Kidney glomerular epithelial cell (primary cell): ENCODE measurements around the gene FRY.

Experiments
- DNase-seq: peaks from one replicate; lab custom pipeline; 2025; lab: John Stamatoyannopoulos, UW

FRY gene

DNA sequence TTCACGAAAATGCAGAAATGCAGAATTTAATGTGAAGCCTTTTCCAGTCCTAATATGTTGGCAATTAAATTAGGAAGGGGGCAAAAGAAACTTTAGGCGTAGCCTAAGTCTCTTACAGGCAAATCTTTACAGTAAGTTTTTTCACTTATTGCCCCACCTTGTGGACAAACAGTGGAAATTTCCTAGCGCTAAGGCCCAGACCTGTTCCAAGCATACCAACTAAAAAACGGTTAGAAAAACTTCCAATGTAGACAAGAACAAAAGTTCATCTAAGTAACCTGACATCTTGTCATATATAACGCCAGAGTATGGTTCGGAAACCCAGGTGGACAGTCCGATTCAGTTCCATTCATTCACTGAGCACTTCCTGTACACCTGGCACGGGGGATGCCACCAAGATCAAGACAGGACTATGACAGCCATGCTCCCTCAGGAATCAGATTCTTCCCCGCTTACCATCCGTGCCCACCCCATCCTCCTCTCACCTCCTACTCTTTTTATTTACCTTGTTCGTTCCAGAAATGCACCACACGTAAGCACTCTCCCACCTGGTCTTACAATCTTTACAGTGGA, 278.6 kb downstream of the FRY start:
- DNase-seq, result peak; percentile 63

DNA sequence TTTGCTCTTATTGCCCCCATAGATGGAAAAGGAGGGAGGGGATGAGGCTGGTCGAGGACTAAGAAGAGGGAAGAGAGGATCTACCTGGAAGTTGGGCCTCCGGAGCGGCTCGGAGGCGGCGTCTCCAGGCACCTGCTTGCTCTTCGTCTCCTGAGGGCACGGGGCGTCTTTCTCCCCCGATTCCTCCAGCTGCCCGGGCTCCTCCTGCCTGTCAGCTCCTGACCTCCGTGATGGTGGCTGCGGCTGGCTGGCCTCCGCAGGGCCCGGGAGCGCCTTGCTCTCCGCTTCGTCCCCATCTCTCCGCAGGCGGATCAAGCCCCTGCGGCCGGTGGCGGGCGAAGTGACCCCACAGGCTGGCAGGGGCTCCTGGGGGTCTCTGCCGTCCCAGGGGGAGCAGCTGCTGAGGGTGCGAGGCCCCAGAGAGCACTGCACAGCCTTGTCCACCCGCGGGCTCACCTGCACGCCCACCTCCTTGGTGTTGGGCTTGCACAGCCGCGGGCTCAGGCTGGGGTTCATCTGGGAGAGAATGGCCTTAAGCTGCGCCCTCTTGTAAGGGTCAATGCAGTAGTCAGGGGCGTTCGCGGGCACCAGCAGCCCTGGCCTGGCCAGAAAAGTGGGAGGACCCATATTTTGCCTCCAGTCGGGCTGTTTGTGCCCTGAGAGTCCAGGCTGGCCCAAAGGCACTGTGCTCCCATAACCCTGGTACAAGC, 279.8 kb downstream of the FRY start:
- DNase-seq, result no peak

DNA sequence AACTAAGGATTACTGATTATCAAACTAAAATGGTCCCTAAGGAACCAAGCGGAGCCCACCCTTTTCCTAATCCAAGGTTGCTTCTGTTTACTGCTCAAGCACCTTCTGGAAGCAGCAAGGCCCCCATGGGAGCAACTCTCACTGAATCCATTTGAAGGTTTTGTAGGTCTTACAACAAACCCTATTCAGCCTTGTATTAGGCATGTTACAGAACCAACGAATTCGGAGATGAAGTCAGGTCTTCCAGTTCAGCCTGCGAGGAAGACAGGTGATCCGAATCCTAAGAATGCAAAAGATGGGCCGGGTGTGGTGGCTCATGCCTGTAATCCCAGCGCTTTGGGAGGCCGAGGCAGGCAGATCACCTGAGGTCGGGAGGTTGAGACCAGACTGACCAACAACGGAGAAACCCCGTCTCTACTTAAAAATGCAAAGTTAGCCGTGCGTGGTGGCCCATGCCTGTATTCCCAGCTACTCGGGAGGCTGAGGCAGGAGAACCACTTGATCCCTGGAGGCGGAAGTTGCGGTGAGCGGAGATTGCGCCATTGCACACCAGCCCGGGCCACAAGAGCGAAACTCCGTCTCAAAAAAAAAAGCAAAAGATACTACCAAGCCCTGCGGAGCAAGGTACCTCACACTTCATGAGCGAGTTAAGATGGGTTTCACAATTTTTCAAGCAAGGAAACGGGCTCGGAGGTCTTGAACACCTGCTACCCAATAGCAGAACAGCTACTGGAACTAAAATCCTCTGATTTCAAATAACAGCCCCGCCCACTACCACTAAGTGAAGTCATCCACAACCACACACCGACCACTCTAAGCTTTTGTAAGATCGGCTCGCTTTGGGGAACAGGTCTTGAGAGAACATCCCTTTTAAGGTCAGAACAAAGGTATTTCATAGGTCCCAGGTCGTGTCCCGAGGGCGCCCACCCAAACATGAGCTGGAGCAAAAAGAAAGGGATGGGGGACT, 283.0 kb downstream of the FRY start:
- DNase-seq, result no peak

DNA sequence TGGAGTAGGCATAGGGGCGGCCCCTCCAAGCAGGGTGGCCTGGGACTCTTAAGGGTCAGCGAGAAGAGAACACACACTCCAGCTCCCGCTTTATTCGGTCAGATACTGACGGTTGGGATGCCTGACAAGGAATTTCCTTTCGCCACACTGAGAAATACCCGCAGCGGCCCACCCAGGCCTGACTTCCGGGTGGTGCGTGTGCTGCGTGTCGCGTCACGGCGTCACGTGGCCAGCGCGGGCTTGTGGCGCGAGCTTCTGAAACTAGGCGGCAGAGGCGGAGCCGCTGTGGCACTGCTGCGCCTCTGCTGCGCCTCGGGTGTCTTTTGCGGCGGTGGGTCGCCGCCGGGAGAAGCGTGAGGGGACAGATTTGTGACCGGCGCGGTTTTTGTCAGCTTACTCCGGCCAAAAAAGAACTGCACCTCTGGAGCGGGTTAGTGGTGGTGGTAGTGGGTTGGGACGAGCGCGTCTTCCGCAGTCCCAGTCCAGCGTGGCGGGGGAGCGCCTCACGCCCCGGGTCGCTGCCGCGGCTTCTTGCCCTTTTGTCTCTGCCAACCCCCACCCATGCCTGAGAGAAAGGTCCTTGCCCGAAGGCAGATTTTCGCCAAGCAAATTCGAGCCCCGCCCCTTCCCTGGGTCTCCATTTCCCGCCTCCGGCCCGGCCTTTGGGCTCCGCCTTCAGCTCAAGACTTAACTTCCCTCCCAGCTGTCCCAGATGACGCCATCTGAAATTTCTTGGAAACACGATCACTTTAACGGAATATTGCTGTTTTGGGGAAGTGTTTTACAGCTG, 283.9 kb downstream of the FRY start, which contains the start of the genes BRCA2 and ZAR1L:
Gene BRCA2, plus strand, starts transcription at position 271 of the 790 bp plus-strand sequence. CDS start 953 bp downstream, outside the sequence.
Gene ZAR1L, minus strand, starts transcription at position 126 of the 790 bp plus-strand sequence. CDS start 3,438 bp downstream, outside the sequence.
- peak; percentile 68 for DNase-seq

DNA sequence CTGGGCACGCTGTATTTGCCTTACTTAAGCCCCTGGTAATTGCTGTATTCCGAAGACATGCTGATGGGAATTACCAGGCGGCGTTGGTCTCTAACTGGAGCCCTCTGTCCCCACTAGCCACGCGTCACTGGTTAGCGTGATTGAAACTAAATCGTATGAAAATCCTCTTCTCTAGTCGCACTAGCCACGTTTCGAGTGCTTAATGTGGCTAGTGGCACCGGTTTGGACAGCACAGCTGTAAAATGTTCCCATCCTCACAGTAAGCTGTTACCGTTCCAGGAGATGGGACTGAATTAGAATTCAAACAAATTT, 284.4 kb downstream of the FRY start:
- no peak for DNase-seq

DNA sequence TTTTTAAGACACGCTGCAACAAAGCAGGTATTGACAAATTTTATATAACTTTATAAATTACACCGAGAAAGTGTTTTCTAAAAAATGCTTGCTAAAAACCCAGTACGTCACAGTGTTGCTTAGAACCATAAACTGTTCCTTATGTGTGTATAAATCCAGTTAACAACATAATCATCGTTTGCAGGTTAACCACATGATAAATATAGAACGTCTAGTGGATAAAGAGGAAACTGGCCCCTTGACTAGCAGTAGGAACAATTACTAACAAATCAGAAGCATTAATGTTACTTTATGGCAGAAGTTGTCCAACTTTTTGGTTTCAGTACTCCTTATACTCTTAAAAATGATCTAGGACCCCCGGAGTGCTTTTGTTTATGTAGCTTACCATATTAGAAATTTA, 284.9 kb downstream of the FRY start:
- no peak for DNase-seq

DNA sequence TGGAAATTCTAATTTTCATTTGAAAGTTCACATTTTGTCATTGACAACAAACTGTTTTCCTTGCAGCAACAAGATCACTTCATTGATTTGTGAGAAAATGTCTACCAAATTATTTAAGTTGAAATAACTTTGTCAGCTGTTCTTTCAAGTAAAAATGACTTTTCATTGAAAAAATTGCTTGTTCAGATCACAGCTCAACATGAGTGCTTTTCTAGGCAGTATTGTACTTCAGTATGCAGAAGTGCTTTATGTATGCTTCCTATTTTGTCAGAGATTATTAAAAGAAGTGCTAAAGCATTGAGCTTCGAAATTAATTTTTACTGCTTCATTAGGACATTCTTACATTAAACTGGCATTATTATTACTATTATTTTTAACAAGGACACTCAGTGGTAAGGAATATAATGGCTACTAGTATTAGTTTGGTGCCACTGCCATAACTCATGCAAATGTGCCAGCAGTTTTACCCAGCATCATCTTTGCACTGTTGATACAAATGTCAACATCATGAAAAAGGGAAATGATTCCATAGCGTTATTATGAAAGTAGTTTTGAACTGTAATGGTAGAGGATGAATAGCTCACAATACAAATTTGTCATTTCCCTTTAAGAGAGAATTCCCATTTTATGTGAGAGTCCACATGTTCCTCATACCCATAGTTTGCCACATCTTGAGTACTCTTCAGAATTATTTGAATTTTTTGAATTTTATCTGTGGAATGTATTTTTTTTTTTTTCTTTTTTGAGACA, 286.3 kb downstream of the FRY start:
- no peak for DNase-seq

DNA sequence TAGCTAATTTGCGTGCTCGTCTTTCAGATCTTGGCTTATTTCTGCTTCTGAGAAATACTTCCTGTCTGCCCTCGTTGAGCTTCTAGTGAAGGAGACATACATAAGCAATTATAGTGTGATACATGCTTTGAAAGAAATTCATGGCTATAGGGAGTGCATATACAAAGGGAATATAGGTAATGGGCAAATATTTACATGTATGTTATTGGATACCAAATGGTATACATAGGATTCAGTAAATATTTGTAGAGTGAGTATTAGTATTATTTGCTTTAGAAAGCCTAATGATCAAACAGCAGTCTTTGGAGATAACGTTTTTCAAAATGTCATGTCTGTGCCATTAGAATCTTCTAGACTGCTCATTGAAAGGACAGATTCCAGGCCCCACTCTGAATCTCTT, 289.0 kb downstream of the FRY start:
- DNase-seq, result no peak

DNA sequence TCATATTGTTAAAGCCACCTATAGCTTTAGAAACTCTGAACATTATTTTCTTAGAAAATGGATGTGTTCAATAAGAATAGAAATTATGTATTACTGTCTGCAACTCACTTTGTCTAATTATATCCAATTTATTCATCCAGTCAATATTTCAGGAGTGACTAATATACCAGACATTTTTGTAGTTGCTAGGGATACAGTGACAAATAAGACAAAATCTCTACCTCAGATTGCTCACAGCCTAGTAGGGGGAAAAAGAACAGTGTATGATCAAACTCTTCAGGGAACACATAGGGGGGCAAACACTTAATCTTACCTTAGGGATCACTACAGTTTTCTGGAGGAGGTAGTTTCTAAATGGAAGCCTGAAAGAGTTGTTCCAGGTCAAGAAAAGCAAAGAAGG, 292.3 kb downstream of the FRY start:
- peak; percentile 46 for DNase-seq

DNA sequence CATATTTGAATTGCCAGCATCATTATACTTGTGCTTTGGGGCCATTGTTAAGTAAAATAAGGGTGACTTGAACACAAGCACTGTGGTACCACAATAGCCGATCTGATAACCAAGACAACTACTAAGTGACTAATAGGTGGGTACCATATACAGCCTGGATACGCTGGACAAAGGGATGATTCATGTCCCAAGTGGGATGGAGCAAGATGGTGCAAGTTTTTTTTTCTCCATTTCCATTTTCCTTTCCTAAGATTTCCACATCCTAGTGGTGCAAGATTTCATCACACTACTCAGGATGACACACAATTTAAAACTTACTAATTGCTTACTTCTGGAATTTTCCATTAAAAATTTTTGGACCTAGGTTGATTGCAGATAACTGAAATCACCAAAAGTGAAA, 298.9 kb downstream of the FRY start:
- no peak for DNase-seq

DNA sequence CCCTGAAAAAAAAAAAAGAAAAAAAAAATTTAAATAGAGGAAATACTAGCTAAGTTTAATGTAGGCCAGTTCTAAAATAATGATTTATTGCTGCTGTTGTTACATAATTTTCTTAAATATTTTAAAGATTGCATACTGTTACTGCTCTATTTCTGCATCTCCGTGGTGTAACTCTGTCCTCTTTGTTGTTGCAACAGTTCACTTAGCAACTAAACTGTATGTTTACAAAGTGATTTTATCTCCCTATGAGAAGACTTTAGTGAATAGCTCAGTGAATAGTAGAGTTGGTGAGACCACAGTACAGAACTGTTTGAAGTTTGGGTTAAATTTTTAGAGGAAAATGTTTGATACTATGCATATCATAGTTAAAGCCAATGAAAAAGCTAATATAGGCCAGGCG, 303.1 kb downstream of the FRY start:
- no peak for DNase-seq

DNA sequence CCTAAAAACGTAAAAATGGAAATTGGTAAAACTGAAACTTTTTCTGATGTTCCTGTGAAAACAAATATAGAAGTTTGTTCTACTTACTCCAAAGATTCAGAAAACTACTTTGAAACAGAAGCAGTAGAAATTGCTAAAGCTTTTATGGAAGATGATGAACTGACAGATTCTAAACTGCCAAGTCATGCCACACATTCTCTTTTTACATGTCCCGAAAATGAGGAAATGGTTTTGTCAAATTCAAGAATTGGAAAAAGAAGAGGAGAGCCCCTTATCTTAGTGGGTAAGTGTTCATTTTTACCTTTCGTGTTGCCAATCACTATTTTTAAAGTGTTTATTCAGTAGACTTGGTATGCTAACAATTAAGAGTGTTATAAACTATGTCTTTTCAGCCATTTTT, 309.3 kb downstream of the FRY start:
- no peak for DNase-seq

DNA sequence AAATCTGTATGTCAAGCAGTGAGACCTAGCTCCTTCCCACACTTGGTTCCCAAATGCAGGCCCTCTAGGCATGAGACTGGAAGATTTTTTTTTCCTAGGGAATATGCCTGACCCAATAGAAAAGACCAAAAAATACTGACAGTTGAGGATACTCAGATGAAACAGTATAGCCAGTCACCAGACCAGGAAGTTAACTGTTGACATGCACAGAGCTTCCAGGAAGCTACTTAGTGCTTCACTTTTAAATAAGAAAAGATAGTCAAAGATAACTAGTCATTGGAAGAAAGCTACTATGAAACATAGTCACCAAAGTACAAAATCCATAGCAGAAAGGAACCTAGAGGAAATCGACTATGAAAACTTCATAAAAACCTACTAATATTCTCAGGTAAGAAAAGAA, 316.1 kb downstream of the FRY start:
- DNase-seq, result no peak
